AG08395 (cell line): ENCODE results near the gene CDK2AP2.
A peak's percentile ranks its signal among the peaks of the same experiment; 100 is the strongest.
"Not testable (repeated sequence)": the region's sequence is repeated elsewhere in the genome, so short reads cannot be mapped to it uniquely, and the experiment has no call there.

Experiments
- DNase-seq: peaks from one replicate; pipeline ENCODE4 v3.0.0; 2012; ENCODE audit warnings: mixed read lengths, low spot score

The CDK2AP2 gene

GRCh38 chr11:67489885-67490726 lies 17.9 kb downstream of the CDK2AP2 start:
- no peak for DNase-seq

GRCh38 chr11:67489203-67489884 lies 18.6 kb downstream of the CDK2AP2 start:
- no peak for DNase-seq

- DNase-seq, result no peak
These were observed 21.3 kb downstream of the CDK2AP2 start for GRCh38 chr11:67486481-67487195.

- not testable (repeated sequence) for DNase-seq
These were observed 22.0 kb downstream of the CDK2AP2 start for GRCh38 chr11:67485873-67486361.

GRCh38 chr11:67484847-67485311 lies 23.1 kb downstream of the CDK2AP2 start:
- no peak for DNase-seq

- DNase-seq, result no peak
These were observed 23.9 kb downstream of the CDK2AP2 start for GRCh38 chr11:67483831-67484665.

- DNase-seq, result peak; percentile 100
These were observed 24.8 kb downstream of the CDK2AP2 start, which contains the start of gene AIP for GRCh38 chr11:67482827-67483798. Gene AIP, plus strand, starts transcription at chr11:67483026. Its CDS starts 133 bp downstream, at chr11:67483159.

GRCh38 chr11:67482275-67482826 lies 25.6 kb downstream of the CDK2AP2 start:
- no peak for DNase-seq

GRCh38 chr11:67477344-67478050 lies 30.5 kb downstream of the CDK2AP2 start:
- DNase-seq, result not testable (repeated sequence)

GRCh38 chr11:67476692-67477091 lies 31.3 kb downstream of the CDK2AP2 start:
- DNase-seq, result not testable (repeated sequence)

- no peak for DNase-seq
These were observed 35.1 kb downstream of the CDK2AP2 start for GRCh38 chr11:67472882-67473281.

GRCh38 chr11:67470337-67471002 lies 37.5 kb downstream of the CDK2AP2 start:
- DNase-seq, result no peak

- DNase-seq, result no peak
These were observed 38.5 kb downstream of the CDK2AP2 start for GRCh38 chr11:67469508-67469811.

GRCh38 chr11:67468759-67469507 lies 39.0 kb downstream of the CDK2AP2 start, which contains the start of gene TMEM134:
Gene TMEM134, minus strand, starts transcription at chr11:67469251. Its CDS starts 59 bp downstream, at chr11:67469192.
- DNase-seq, result peak; percentile 97

GRCh38 chr11:67468456-67468758 lies 39.6 kb downstream of the CDK2AP2 start:
- DNase-seq, result no peak

GRCh38 chr11:67468056-67468455 lies 39.9 kb downstream of the CDK2AP2 start:
- no peak for DNase-seq

GRCh38 chr11:67466962-67467771 lies 40.8 kb downstream of the CDK2AP2 start:
- DNase-seq, result no peak
